ENCODE results near the gene CACUL1. TPM values are rescaled to one million over a fixed set of nuclear protein-coding genes. Genes with fewer than 3 reads are reported as not detected.
"Not testable (repeated sequence)": the region's sequence is repeated elsewhere in the genome, so short reads cannot be mapped to it uniquely, and the experiment has no call there.

CACUL1 gene
- total and polyA plus RNA-seq, 7 donors, result 4.2 to 51.7 (median 41.0) TPM

- 45 to 59% methylated on average over 3 of the region's 3 CpGs for WGBS, 2 donors
- H3K36me3 ChIP-seq, result no peaks in the 10 kb centered on the region
- TF ChIP-seq POLR2A (IDR thresholded peaks at IDR 0.05) (no peak), CTCF (IDR thresholded peaks at IDR 0.05) (no peak), EP300 (IDR thresholded peaks at IDR 0.05) (no peak)
- H3K9me3 ChIP-seq, result peaks cover 0 to 5% (median 0%) of the 10 kb centered on the region in 4 donors
- no peaks in the 10 kb centered on the region for H3K27me3 ChIP-seq
- H3K27ac ChIP-seq, result no peak overlapping the region
- no peak for DNase-seq
- no peaks in the 10 kb centered on the region for H3K4me1 ChIP-seq
- H3K4me3 ChIP-seq, result no peak overlapping the region
- intact Hi-C loops (cut with DNase I), result no loop called here
These were observed 96.0 kb downstream of the CACUL1 start for GRCh38 chr10:118658762-118659161.

GRCh38 chr10:118658168-118658567 lies 96.6 kb downstream of the CACUL1 start:
- DNase-seq; H3K36me3 ChIP-seq; intact Hi-C loops (cut with DNase I); H3K4me3 ChIP-seq; H3K27ac ChIP-seq; H3K4me1 ChIP-seq; H3K27me3 ChIP-seq; H3K9me3 ChIP-seq: not testable (repeated sequence)
- 62 to 81% methylated on average over 1 of the region's 1 CpG for WGBS, 2 donors

- H3K27me3 ChIP-seq; intact Hi-C loops (cut with DNase I): not testable (repeated sequence)
- WGBS, 2 donors, result 82 to 89% methylated on average over 1 of the region's 1 CpG
These were observed 109.5 kb downstream of the CACUL1 start for GRCh38 chr10:118645294-118645693.

GRCh38 chr10:118642228-118642627 lies 112.5 kb downstream of the CACUL1 start:
- no peak overlapping the region for H3K4me3 ChIP-seq
- H3K9me3 ChIP-seq, result no peaks in the 10 kb centered on the region
- intact Hi-C loops (cut with DNase I), result no loop called here
- H3K27ac ChIP-seq, result no peak overlapping the region
- WGBS, 2 donors, result 68 to 71% methylated on average over 2 of the region's 2 CpGs
- H3K36me3 ChIP-seq, result no peaks in the 10 kb centered on the region
- DNase-seq, result no peak
- TF ChIP-seq CTCF (IDR thresholded peaks at IDR 0.05), result no peak
- no peak for TF ChIP-seq EP300 (IDR thresholded peaks at IDR 0.05)
- TF ChIP-seq POLR2A (IDR thresholded peaks at IDR 0.05), result no peak
- no peak for TF ChIP-seq POLR2AphosphoS5 (IDR thresholded peaks at IDR 0.05)
- no peaks in the 10 kb centered on the region for H3K27me3 ChIP-seq
- no peaks in the 10 kb centered on the region for H3K4me1 ChIP-seq

More at GRCh38 chr10:118645294-118645693, 109.5 kb downstream of the CACUL1 start:
- H3K9me3 ChIP-seq, H3K27ac ChIP-seq, H3K4me1 ChIP-seq, H3K4me3 ChIP-seq, H3K36me3 ChIP-seq, DNase-seq: not testable (repeated sequence)
- TF ChIP-seq POLR2AphosphoS5 (IDR thresholded peaks at IDR 0.05), result peak in 2 of 4 donors; percentile 10 to 40

- intact Hi-C loops (cut with DNase I), result loop anchor here (5.0 kb wide), 1 partner anchor 54 kb away; no protein-coding TSS in a partner anchor
- DNase-seq, result no peak
- no peaks in the 10 kb centered on the region for H3K9me3 ChIP-seq
- no peaks in the 10 kb centered on the region for H3K36me3 ChIP-seq
- no peak overlapping the region for H3K27ac ChIP-seq
- no peak for TF ChIP-seq EP300 (IDR thresholded peaks at IDR 0.05)
- no peak for TF ChIP-seq POLR2AphosphoS5 (IDR thresholded peaks at IDR 0.05)
- TF ChIP-seq POLR2A (IDR thresholded peaks at IDR 0.05), result no peak
- no peak for TF ChIP-seq CTCF (IDR thresholded peaks at IDR 0.05)
- H3K27me3 ChIP-seq, result no peaks in the 10 kb centered on the region
- 80 to 86% methylated on average over 9 of the region's 9 CpGs for WGBS, 2 donors
- no peak overlapping the region for H3K4me3 ChIP-seq
- H3K4me1 ChIP-seq, result peaks cover 0 to 23% (median 14%) of the 10 kb centered on the region in 4 donors
These were observed 116.1 kb downstream of the CACUL1 start for GRCh38 chr10:118638680-118639079.

Measured in sigmoid colon (tissue), 7 donors.